ENCODE measurements around the gene GNAS-AS1. TPM values are rescaled to one million over a fixed set of nuclear protein-coding genes. Genes with fewer than 3 reads are reported as not detected.
A peak's percentile ranks its signal among the peaks of the same experiment; 100 is the strongest.

Gene GNAS-AS1
- total RNA-seq, 1 experiment from 2014 or later: 0.59 TPM

GRCh38 chr20:58897488-58897887, 46.8 kb upstream of the GNAS-AS1 start:
- no peak for TF ChIP-seq CTCF (IDR thresholded peaks at IDR 0.05; ENCODE audit: unreplicated experiment)
- H3K36me3 Mint-ChIP-seq (ENCODE audit: insufficient read depth, unreplicated experiment): peaks cover 78% of the 10 kb centered on the region
- no peaks in the 10 kb centered on the region for H3K27me3 Mint-ChIP-seq (ENCODE audit: unreplicated experiment)
- peaks cover 61% of the 10 kb centered on the region for H3K4me1 Mint-ChIP-seq (ENCODE audit: low read depth, unreplicated experiment)
- BruUV-seq (replicated peaks): no TSS peak
- H3K27ac Mint-ChIP-seq (ENCODE audit: unreplicated experiment): peak overlapping the region; percentile 22
- H3K9me3 Mint-ChIP-seq (ENCODE audit: low read depth, unreplicated experiment): no peaks in the 10 kb centered on the region
- DNase-seq: no peak
- intact Hi-C loops (cut with micrococcal nuclease; ENCODE audit: unreplicated experiment): no loop called here
- CTCF ChIA-PET: interaction anchor here (0.5 to 0.6 kb wide), 2 partner anchors 77 to 135 kb away, joined by 3 to 6 read pairs; no protein-coding TSS in a partner anchor
- no peak overlapping the region for H3K4me3 Mint-ChIP-seq (ENCODE audit: low read depth, unreplicated experiment)

- intact Hi-C loops (cut with micrococcal nuclease; ENCODE audit: unreplicated experiment): no loop called here
- CTCF ChIA-PET: interaction anchor here (0.9 kb wide), 1 partner anchor 11 kb away, joined by 3 read pairs; no protein-coding TSS in a partner anchor
- DNase-seq: no peak
- TF ChIP-seq CTCF (IDR thresholded peaks at IDR 0.05; ENCODE audit: unreplicated experiment): no peak
- no peaks in the 10 kb centered on the region for H3K9me3 Mint-ChIP-seq (ENCODE audit: low read depth, unreplicated experiment)
- H3K27me3 Mint-ChIP-seq (ENCODE audit: unreplicated experiment): no peaks in the 10 kb centered on the region
- no TSS peak for BruUV-seq (replicated peaks)
- peaks cover 56% of the 10 kb centered on the region for H3K4me1 Mint-ChIP-seq (ENCODE audit: low read depth, unreplicated experiment)
- no peak overlapping the region for H3K27ac Mint-ChIP-seq (ENCODE audit: unreplicated experiment)
- no peak overlapping the region for H3K4me3 Mint-ChIP-seq (ENCODE audit: low read depth, unreplicated experiment)
- H3K36me3 Mint-ChIP-seq (ENCODE audit: insufficient read depth, unreplicated experiment): peaks cover 84% of the 10 kb centered on the region
These were observed 46.1 kb upstream of the GNAS-AS1 start for GRCh38 chr20:58896820-58897219.

GRCh38 chr20:58895448-58896180, 44.9 kb upstream of the GNAS-AS1 start:
- H3K4me1 Mint-ChIP-seq (ENCODE audit: low read depth, unreplicated experiment): peaks cover 51% of the 10 kb centered on the region
- no TSS peak for BruUV-seq (replicated peaks)
- DNase-seq: no peak
- CTCF ChIA-PET: no interaction called here
- peaks cover 94% of the 10 kb centered on the region for H3K36me3 Mint-ChIP-seq (ENCODE audit: insufficient read depth, unreplicated experiment)
- no peaks in the 10 kb centered on the region for H3K9me3 Mint-ChIP-seq (ENCODE audit: low read depth, unreplicated experiment)
- intact Hi-C loops (cut with micrococcal nuclease; ENCODE audit: unreplicated experiment): loop anchor here (2.0 kb wide), 1 partner anchor 133 kb away; no protein-coding TSS in a partner anchor
- H3K27ac Mint-ChIP-seq (ENCODE audit: unreplicated experiment): peak overlapping the region; percentile 96
- H3K4me3 Mint-ChIP-seq (ENCODE audit: low read depth, unreplicated experiment): peak overlapping the region; percentile 88
- H3K27me3 Mint-ChIP-seq (ENCODE audit: unreplicated experiment): no peaks in the 10 kb centered on the region
- TF ChIP-seq CTCF (IDR thresholded peaks at IDR 0.05; ENCODE audit: unreplicated experiment): no peak

GRCh38 chr20:58894652-58895447, 44.1 kb upstream of the GNAS-AS1 start:
- Mint-ChIP-seq H3K4me3 (ENCODE audit: low read depth, unreplicated experiment) (peak overlapping the region; percentile 88), H3K27me3 (ENCODE audit: unreplicated experiment) (no peaks in the 10 kb centered on the region), H3K9me3 (ENCODE audit: low read depth, unreplicated experiment) (no peaks in the 10 kb centered on the region), H3K27ac (ENCODE audit: unreplicated experiment) (peak overlapping the region; percentile 96), H3K4me1 (ENCODE audit: low read depth, unreplicated experiment) (peaks cover 43% of the 10 kb centered on the region), H3K36me3 (ENCODE audit: insufficient read depth, unreplicated experiment) (peaks cover 95% of the 10 kb centered on the region)
- no peak for TF ChIP-seq CTCF (IDR thresholded peaks at IDR 0.05; ENCODE audit: unreplicated experiment)
- CTCF ChIA-PET: no interaction called here
- DNase-seq: no peak
- BruUV-seq (replicated peaks): no TSS peak
- intact Hi-C loops (cut with micrococcal nuclease; ENCODE audit: unreplicated experiment): loop anchor here (2.0 to 5.0 kb wide), 2 partner anchors 87 to 134 kb away; partner anchors contain the start of gene NELFCD
